Frontal cortex (tissue), 4 donors: Measurements from ENCODE around the gene F2RL2. TPM values are rescaled to one million over a fixed set of nuclear protein-coding genes. Genes with fewer than 3 reads are reported as not detected.

ENCODE experiments used
- DNase-seq, 2 donors: peaks; one replicate each; pipeline ENCODE4 v3.0.0; 2012; ENCODE audit warnings: low spot score in 2 of 2
- FAIRE-seq: peaks from 2 replicates; lab custom pipeline; 2012; peaks lifted over from hg19 to GRCh38; lab: Jason Lieb, UNC
- total RNA-seq: library from RNA; depleted of rRNA; stranded (reverse); fragments of >200 nt; gene quantifications from one replicate; pipeline ENCODE4 v1.2.3, GENCODE V29; 2014
- donor health status: control.
- donor health status: control.
- donor health status: control.

The F2RL2 gene
- total RNA-seq, 1 donor from 2014 or later: under 0.01 TPM

GRCh38 chr5:76591366-76591765, 31.8 kb downstream of the F2RL2 start:
- DNase-seq (no peak), FAIRE-seq (no peak)

- DNase-seq: no peak
- FAIRE-seq: no peak
Measured at GRCh38 chr5:76590027-76590426, 33.2 kb downstream of the F2RL2 start.

DNA sequence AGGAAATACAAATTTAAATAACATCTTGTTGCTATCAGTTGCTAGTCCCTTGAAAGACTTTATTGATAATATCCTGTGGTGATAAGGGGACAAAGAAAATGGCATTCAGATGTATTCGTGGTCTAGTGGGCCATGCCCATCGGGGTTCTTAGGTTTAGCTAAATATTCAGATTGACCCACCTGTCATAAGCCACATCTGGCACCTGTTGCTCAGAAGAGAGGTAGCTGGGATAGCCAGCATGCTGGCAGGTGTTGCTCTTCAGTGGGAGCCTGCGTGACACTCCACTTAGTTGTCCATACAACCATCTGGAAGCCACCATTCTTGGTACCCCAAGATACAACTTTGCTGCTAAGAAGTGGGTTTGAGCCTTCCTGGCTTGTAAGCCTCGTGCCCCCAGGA, 36.7 kb downstream of the F2RL2 start:
- no peak for DNase-seq
- no peak for FAIRE-seq

GRCh38 chr5:76585783-76586217, 37.4 kb downstream of the F2RL2 start:
- DNase-seq: no peak
- FAIRE-seq: no peak

GRCh38 chr5:76583163-76584047, 39.8 kb downstream of the F2RL2 start:
- DNase-seq: no peak
- peak; percentile 89 for FAIRE-seq

GRCh38 chr5:76582230-76583162, 40.7 kb downstream of the F2RL2 start:
- no peak for FAIRE-seq
- DNase-seq: no peak

DNA sequence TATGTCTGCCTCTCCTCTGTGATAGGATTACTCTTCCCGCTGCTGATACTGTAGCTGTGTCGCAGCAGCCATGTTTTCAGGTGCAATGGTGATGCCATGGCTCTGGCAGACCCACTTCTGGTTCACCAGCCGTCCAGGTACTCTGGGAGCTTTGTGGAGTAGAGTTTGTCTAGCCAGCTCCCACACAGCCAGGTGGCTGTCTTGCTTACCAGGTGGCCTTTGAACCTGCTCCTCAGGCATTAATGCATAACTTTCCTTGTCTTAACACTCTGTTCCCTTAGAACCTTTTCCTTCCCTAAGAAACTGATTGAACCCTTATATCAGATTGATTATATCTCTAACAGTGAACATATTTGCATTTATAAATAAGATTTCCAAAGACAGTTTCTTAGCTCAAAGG, 42.2 kb downstream of the F2RL2 start:
- FAIRE-seq: no peak
- DNase-seq: no peak

DNA sequence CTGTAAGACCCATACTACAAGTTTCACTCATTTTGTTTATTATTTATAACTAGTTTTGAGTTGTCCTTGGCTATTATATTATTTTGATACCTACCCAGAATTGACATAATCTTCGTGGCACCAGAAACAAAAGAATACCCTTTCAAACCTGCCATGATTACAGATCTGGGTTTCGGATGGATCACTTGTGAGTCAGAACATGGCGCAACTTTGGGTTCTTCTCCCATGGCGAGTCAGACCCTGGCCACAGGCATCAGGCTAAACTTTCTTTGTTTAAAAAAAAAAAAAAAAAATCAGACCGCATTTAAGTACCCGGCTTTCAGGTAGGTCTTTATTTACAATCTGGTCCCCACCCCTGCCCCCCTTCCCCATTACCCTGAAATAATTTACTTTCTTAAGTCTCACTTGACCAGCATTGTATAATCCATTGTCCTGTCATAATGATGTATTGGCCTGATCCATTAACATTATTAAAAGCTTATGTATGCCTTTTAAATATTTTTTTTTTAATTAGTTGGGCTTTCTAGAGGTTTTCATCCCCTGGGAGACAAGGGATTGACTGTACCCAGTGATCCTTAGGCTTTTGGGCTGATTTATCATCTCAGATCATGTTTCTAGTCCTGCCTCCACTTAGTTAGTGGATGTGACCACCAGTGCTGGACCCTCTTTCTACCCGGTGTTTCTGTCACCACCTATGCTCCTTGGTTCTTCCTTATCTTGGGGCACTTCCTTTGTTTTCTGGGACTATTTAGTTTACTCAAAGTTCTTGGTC, 43.9 kb downstream of the F2RL2 start:
- no peak for FAIRE-seq
- no peak for DNase-seq

GRCh38 chr5:76576996-76577395, 46.2 kb downstream of the F2RL2 start:
- no peak for FAIRE-seq
- no peak for DNase-seq

- FAIRE-seq (no peak), DNase-seq (no peak)
Measured at GRCh38 chr5:76576450-76576849, 46.8 kb downstream of the F2RL2 start.

GRCh38 chr5:76571559-76571958, 51.6 kb downstream of the F2RL2 start:
- no peak for DNase-seq
- no peak for FAIRE-seq

- DNase-seq: no peak
- no peak for FAIRE-seq
Measured at GRCh38 chr5:76570153-76570552, 53.0 kb downstream of the F2RL2 start.

Other genes starting within 250 kb of the F2RL2 start
- 9.4 TPM for gene IQGAP2, start 220.1 kb downstream of the F2RL2 start, total RNA-seq
- gene F2R, start 92.7 kb upstream of the F2RL2 start, total RNA-seq: 22.8 TPM
- 1.2 TPM for gene F2RL1, start 195.6 kb upstream of the F2RL2 start, total RNA-seq
- not detected for gene S100Z, start 226.6 kb upstream of the F2RL2 start, total RNA-seq